TTC549 (cell line): Measurements from ENCODE around the gene THBS1.

Source experiments
- FAIRE-seq: peaks from 2 replicates; lab custom pipeline; 2012; peaks lifted over from hg19 to GRCh38; lab: Jason Lieb, UNC

Gene THBS1

DNA sequence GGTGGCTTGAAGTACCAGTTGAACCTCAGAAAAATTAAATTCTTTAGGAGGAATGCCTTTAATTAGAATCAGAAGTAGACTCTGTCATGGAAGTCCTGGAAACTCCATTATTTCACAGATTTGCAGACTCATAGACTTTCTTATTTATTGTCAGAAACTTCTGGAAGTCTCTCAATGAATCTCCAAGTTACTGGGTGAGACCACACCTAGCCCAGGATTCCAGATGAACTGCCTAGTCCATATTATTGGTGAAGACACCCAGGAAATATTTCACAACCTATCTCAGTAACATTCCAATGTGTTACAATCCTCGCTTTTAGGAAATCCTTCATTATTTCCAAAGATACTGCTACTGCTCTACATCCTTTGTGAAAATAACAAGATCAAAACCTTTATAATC is 6.5 kb upstream of the THBS1 start:
- no peak for FAIRE-seq

DNA sequence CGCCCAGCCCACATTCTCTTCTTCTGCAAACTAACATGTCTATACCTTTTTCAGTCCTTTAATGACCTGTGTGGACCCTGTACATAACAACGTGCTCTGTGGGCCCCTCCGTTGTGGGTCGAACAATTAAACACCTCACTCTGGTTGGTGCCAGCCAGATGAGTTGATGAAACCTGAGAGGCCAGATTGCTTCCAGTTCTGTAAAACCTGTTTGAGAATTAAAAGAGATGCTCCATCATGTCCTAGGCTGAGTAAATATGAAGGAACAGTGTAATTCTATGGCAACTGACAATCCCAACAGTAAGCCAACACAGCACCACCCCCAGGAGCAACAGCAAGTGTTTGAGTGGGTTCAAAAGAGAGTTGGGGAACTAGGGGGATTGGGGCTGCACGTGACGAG is 5.7 kb upstream of the THBS1 start:
- no peak for FAIRE-seq

DNA sequence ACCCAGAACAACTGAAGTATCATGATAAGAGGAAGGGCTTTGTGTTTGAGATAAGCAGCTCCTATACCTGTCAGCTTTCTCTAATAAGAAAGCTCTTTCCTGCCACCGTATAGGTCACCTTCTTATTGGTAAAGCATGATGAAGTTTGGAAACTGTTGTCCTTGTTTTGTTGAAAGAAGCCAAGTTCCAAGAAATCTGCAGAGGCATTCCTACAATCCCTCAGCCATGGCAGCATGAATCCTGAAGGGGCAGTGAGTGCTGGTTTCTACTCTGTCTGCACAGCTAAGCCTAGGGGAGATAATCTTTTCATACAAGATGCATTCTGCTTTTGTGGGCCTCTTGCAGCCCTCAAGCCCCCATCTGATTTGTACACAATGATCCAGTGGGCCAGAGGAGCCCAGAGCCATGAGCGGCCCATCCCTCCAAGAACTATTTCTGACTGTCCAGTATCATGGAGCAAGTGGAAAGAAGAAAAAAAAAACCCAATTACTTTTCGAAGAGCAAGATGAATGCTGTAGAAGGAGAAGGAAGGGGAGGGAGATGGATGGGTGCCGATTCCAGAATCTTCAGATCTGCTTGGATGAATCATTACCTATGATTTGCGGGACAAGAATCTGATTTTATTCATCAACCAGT is 1.9 kb upstream of the THBS1 start:
- FAIRE-seq = no peak

DNA sequence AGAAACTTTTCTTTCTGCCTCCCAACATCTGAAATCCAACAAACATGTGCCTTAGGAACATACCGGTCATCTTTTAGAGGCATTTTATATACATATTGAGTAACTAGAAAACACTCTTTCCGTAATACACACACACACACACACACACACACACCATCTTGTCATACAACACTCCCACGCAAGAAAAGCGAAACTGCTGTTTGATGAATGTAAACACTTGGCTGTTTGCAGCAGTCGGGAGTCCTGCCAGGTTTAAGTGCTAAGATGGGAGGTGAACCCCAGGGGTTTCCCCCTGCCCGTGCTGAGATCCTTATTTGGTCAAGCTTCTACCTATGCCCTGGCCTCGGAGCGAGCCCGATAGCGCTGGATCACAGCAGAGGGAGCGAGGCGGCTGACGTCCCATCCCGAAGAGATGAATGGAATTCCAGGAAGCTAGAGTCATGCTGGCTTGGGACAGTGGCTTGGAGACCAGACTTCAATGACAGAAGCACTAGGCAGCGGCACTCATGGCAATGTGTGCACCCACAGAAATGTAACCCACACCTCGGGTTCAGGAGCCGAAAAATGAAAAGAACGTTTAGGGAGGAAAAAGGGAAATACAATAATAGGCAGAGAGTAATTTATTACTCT is 1.3 kb upstream of the THBS1 start:
- no peak for FAIRE-seq

DNA sequence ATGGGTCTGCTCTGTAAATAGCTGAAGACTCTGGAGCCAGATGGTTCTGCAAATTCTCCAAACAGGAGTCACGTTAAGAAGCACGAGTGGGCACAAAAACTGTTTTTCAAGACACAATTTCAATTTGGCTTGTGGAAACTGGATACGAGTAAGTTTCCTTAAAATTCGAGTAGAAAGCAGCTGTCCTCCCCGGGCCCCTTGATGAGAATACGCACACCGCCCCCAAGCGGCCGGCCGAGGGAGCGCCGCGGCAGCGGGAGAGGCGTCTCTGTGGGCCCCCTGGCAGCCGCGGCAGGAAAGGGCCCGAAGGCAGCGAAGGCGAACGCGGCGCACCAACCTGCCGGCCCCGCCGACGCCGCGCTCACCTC is 778 bp upstream of the THBS1 start:
- FAIRE-seq = no peak

DNA sequence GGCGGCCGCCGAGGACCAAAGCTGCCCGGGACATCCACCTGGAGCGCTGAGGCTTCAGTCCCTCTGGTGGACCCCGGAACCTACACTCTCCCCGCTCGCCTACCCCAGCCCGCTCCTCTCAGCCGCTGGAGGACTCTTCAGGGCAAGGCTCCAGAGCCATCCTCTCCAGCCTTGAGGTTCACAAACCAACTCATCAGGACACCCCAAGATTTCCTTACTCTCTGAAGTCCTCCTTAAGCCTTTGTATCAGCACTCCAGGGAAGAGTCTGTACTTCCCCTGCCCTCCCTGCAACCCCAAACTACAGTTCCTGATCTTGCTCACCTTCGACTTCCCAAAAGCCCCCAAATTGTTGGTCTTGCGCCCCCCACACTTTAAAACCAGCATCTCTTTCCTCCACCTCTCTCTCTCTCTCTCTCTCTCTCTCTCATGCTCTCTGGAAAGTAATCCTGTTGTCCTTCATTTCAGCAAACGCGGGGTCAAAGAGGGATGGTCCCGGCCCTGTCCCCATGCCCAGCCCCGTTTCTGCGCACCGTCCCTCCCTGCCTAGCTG is 438 bp downstream of the THBS1 start:
- FAIRE-seq = no peak

DNA sequence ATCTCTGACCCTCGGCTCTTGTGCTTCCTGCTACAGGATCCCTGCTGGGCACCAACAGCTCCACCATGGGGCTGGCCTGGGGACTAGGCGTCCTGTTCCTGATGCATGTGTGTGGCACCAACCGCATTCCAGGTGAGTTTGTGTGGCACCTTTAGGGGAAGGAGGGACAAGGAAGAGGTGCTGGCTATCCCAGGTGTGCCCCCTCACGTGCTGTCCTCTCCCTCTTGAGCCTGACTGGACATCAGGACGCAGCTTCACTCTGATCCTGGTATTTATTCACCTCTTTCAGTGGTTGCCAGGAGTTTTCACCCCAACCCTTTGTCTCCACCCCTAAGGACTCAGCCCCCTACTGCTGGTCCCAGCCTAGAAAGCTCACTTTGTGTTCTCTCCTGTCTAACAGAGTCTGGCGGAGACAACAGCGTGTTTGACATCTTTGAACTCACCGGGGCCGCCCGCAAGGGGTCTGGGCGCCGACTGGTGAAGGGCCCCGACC is 960 bp downstream of the THBS1 start:
- FAIRE-seq = no peak

DNA sequence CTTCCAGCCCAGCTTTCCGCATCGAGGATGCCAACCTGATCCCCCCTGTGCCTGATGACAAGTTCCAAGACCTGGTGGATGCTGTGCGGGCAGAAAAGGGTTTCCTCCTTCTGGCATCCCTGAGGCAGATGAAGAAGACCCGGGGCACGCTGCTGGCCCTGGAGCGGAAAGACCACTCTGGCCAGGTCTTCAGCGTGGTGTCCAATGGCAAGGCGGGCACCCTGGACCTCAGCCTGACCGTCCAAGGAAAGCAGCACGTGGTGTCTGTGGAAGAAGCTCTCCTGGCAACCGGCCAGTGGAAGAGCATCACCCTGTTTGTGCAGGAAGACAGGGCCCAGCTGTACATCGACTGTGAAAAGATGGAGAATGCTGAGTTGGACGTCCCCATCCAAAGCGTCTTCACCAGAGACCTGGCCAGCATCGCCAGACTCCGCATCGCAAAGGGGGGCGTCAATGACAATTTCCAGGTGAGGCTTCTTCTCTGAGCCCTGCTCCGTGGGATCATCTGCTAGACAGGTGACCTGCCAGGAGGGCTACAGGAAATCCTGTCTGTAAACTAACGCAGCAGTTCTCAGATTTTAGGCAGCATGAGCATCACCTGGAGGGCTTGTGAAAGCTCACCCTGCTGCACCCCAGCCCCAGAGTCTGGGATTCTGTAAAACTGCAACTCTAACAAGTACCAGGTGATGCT is 1.6 kb downstream of the THBS1 start:
- no peak for FAIRE-seq

DNA sequence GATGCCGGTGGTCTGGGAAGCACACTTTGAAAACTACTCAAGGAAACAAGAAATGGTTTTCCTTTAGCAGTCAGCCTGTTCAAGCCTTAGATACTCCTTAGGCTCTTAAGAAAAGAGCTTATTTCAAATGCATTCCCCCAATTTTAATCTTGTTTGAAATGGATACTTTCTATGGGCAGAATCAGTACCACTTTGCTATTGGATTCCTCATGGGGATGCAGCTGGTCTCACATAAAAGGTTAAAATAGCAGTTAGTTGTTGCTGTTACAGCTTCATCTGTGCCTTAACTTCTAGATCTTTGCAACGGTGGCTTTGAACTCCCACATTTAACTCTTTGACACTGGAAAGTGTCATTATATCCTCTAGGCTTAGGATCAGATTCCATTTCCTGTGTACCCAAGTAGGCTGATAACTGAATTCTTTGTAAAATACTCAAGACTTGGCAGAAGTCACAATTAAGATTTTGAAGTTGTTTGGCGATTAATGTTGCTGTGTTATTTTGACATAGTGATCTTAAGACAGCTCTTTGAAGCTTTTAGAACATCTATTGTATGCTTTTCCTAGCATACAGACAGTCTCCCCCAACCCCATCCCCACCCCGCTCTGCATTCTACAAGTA is 2.2 kb downstream of the THBS1 start:
- no peak for FAIRE-seq

DNA sequence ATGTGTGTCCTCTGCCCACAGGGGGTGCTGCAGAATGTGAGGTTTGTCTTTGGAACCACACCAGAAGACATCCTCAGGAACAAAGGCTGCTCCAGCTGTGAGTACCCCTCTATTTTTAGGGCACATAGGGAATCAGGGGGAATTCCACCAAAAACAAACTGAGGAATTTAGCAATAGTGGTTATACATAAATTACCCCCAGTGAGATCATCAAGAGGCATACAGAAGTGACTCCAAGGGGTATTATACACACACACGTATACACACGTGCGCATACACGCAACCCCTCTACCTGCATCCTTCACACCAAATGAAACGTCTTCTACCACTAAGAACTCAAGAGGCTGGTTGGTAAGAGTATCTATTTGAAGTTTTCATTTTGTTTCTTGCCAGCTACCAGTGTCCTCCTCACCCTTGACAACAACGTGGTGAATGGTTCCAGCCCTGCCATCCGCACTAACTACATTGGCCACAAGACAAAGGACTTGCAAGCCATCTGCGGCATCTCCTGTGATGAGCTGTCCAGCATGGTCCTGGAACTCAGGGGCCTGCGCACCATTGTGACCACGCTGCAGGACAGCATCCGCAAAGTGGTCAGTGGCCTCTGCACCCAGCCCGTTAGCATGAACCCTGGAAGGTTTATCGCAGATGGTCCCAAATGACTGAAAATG is 2.9 kb downstream of the THBS1 start:
- FAIRE-seq = no peak

DNA sequence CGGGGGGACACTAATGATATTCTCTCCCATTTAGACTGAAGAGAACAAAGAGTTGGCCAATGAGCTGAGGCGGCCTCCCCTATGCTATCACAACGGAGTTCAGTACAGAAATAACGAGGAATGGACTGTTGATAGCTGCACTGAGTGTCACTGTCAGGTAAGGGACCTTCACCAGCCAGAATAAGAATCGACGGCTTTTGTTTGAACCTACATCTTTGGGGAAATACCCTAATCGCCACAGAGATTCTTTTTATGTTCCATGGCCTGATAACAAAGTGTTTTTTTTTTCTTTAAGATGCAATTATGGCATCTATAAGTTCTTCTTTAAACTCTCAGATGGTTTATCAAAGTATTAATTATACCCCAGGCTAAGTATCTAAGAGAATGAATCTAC is 3.4 kb downstream of the THBS1 start:
- no peak for FAIRE-seq

DNA sequence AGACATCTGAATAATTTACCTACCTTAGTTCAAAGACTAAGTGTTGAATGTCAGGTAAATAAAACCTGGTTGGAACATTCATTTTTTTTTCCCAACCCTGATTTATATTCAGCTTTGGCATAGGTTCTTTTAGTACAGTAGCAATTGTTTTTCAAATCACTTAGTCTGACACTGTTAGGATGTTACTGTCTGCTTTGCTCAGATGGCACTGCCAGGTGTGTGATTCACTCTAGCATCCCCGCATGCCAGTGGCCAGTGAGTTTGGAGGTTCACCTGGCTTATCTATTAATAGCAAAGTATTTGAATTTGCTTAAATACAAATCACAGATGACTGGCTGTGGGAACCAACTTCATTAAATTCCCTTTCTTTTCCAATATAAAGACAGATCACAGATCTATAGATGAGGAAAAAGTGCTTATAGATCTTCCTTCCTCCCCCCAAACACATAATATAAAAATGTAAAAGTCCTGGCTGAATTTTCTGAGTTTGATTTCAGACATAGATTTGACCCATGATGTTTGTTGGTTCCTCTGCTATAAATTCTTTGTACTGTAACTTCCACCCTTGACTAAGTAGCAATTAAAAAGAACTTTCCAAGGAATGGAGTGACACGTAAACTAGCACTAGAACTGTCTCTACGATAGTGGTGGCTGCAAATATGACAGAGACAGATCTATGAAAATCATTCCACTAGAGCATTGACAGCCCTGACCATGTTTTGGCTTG is 3.9 kb downstream of the THBS1 start:
- FAIRE-seq = no peak

DNA sequence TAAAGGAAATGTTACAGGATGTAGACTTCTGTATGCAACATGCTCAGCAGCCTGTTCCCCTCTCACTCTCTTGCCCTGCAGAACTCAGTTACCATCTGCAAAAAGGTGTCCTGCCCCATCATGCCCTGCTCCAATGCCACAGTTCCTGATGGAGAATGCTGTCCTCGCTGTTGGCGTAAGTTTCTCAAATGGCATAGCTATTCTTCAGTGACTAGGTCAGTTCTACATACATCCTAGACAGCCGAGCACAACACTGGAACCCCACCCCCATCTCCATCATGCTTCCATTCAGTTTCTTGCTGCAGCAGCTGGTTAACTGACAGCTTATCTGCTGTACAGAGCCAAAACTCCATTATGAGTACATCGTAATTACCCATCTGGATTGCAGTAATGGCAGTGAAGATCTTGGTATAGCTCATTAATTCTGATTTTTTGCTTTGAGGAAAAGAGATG is 4.5 kb downstream of the THBS1 start:
- no peak for FAIRE-seq

DNA sequence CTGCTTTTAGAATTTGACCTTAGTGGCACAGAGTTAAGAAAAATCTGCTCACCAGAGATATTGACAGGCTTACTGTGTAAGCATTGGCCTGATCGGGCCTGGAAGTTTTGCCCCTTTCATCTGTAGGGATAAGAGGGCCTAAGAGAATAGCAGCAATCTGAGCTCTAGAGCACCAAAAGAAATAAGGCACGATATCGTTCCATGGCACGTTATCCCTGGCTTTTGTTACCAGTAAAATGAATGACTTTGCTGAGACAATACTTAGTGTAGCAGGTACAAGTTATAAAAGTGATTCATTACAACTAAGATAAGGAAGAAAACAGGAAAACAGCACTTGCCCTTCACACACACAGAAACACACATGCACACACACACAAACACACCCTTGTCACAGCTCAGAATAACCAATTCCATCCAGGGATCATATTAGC is 5.0 kb downstream of the THBS1 start:
- FAIRE-seq = no peak

DNA sequence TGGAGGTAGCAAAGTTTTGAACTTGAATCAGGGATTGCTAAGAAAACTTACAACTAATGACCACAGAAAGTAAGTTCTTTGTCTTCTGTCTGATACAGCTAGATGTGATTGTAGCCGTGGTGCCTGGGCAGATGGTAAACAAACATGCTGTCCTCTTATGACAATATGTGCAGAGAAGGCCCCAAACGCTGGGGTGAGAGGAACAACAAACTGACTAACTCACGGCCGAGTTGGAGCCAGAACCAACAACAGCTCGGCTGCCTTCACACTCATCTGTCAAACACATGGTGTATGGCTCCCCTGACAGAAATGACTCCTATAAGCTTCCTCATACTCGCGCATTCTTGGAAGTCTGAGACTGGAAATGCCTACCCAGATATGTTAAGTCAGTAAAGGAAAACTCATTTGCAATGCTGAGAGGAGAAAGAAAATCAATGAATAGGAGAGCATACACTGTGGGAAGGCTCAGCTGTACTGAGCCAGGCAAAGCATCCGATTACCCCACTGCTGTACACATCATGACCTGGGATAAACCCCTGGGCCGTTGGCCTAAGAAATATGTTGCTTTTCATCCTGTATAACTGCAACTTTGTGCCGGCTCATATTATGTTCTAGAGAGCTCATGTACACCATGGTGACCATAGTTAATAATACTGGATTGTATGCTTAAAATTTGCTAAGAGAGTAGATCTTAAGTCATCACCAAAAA is 5.7 kb downstream of the THBS1 start:
- no peak for FAIRE-seq

DNA sequence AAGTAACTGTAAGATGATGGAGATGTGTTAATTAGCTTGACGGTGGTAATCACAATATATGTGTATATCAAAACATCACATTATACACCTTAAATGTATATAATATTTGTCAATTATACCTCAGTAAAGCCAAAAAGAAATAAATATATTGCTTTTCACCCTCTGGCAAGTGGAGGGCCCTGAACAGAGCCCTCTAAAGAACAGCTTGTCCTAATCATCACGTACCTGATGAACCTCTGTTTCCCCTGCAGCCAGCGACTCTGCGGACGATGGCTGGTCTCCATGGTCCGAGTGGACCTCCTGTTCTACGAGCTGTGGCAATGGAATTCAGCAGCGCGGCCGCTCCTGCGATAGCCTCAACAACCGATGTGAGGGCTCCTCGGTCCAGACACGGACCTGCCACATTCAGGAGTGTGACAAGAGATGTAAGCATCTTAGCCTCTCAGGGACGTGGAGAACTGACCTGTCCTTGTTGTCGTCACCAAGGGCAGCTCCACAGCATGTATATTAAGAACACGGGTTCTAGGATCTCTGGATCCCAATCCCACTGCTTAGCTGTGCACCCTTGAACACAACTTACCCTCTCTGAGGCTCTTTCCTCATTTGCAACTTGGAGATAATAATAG is 6.3 kb downstream of the THBS1 start:
- no peak for FAIRE-seq

DNA sequence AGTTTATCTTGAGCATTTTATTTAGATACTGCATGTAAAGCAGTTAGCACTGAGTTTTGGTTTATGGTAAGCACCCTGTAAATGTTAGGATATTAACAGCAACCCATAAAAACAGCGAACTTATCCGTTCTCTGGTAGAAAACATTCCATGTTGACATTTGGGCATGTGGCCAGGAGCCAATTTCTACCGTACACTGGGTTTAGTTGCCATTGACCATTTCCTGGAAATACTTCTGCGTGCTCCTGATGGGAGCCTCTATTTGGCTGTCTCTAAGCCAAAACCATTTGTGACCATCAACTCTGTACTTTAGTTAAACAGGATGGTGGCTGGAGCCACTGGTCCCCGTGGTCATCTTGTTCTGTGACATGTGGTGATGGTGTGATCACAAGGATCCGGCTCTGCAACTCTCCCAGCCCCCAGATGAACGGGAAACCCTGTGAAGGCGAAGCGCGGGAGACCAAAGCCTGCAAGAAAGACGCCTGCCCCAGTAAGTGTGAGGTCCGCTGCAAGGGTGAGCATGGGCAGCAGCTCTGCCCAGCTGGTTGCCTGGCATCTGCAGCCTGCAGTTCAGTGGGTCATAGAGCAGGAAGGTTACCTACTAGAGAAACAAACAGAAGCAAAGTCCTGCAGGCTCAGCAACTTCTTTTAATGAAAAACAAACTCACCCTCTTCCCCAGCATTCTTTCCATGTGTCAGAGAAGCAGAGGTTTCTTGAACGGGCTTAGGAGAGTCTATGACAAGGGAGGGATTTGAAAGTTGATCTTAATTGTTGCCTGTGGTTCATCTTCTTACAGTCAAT is 7.1 kb downstream of the THBS1 start:
- no peak for FAIRE-seq

DNA sequence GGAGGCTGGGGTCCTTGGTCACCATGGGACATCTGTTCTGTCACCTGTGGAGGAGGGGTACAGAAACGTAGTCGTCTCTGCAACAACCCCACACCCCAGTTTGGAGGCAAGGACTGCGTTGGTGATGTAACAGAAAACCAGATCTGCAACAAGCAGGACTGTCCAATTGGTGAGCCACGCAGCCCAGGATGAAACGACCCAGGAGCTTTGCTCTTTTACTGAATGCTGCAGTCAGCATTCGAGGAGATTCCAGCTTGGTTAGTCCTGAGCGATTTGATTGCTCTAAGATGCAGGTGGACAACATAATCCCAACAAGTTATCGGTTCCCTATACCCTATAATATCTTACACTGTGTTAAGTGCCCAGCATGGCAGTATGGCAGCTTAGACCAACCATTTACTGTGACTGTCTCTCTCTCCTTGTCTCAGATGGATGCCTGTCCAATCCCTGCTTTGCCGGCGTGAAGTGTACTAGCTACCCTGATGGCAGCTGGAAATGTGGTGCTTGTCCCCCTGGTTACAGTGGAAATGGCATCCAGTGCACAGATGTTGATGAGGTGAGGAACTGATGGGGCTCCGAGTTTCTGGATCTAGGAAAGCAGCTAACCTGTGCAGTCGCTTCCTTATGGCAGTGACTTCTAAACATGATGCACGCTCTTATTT is 7.8 kb downstream of the THBS1 start:
- no peak for FAIRE-seq

DNA sequence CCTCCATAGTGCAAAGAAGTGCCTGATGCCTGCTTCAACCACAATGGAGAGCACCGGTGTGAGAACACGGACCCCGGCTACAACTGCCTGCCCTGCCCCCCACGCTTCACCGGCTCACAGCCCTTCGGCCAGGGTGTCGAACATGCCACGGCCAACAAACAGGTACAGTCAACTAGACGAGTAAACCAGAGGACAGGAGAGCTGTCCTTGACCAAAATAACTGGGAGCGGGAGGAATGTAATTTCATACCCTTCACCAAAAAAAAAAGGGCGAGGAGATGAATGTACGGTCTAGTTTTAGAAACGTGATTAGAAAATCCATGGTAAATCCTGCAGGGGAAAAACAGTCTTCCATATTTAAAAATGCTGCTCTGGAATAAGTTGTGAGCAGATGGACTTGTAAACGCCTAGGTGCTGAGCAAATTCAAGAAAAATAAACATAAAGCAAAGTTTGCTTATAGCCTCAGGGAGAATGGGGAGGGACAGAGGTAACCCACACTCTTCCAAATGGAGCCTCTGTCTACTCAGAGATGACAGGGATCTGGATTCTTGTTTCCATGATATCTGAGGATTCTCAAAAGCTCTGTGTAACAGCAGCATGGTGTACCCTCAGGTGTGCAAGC is 8.4 kb downstream of the THBS1 start:
- no peak for FAIRE-seq
